ENCODE measurements around the gene BZW1.

Gene BZW1

GRCh38 chr2:200843993-200844948 is 32.6 kb downstream of the BZW1 start:
- no peak for DNase-seq

- no peak for DNase-seq
Measured at GRCh38 chr2:200845194-200845593, 33.5 kb downstream of the BZW1 start.

- DNase-seq: no peak
Measured at GRCh38 chr2:200845669-200846325, 34.1 kb downstream of the BZW1 start.

- DNase-seq: peak in 1 of 2 experiments; percentile 40
Measured at GRCh38 chr2:200847269-200847668, 35.6 kb downstream of the BZW1 start.

GRCh38 chr2:200847939-200848338 is 36.2 kb downstream of the BZW1 start:
- no peak for DNase-seq

GRCh38 chr2:200850512-200851256 is 39.0 kb downstream of the BZW1 start:
- DNase-seq: no peak

- DNase-seq: no peak
Measured at GRCh38 chr2:200851398-200852248, 39.9 kb downstream of the BZW1 start.

GRCh38 chr2:200852605-200853004 is 40.9 kb downstream of the BZW1 start:
- DNase-seq: no peak

- DNase-seq: no peak
Measured at GRCh38 chr2:200856806-200857205, 45.1 kb downstream of the BZW1 start.

- DNase-seq: no peak
Measured at GRCh38 chr2:200860092-200860795, 48.5 kb downstream of the BZW1 start.

- DNase-seq: no peak
Measured at GRCh38 chr2:200861617-200862155, 50.0 kb downstream of the BZW1 start.

GRCh38 chr2:200862532-200863000 is 50.9 kb downstream of the BZW1 start:
- DNase-seq: peak; percentile 19 to 32

GRCh38 chr2:200863782-200864175 is 52.1 kb downstream of the BZW1 start:
- no peak for DNase-seq

GRCh38 chr2:200864176-200865034 is 52.7 kb downstream of the BZW1 start, which contains the start of gene CLK1:
Gene CLK1 (minus strand): TSS chr2:200864658. CDS start chr2:200861862, 2,796 bp downstream.
- peak; percentile 91 to 95 for DNase-seq

- peak; percentile 31 to 57 for DNase-seq
Measured at GRCh38 chr2:200869014-200869413, 57.3 kb downstream of the BZW1 start.

GRCh38 chr2:200871151-200871550 is 59.4 kb downstream of the BZW1 start:
- no peak for DNase-seq

- DNase-seq: no peak
Measured at GRCh38 chr2:200873560-200873959, 61.9 kb downstream of the BZW1 start.

All from Kasumi-1 (cell line).